ENCODE results near the gene KIAA2012.

DNA sequence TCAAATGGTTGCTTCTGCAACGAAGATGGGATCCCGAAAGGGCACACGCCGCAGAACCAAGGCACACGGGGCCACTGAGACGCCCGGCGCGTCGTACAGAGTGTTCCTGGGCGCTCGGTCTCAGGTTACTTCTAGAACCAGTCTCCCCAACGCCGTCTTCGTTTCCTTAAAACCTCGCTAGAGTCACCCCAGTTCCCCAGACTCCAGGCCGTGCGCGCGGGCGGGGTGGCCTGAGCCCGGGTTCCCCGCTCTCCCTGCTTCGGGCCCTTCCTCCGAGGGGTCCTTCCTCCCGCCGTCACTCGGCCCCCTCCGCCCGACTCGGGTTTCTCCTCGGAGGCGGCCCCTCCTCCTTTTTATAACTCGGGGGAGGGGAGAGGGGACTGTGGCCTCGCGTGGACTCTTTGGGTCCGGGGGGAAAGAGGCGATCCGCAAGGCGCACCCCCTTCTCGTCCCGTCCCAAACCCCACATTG, 40.2 kb upstream of the KIAA2012 start:
- TF ChIP-seq CTCF (IDR thresholded peaks at IDR 0.05; ENCODE audit: low read depth, low read length, missing input control) = no peak
- no peak for TF ChIP-seq EGR1 (IDR thresholded peaks at IDR 0.05; ENCODE audit: low read depth in 2 of 2)
- TF ChIP-seq, protein P1, sequence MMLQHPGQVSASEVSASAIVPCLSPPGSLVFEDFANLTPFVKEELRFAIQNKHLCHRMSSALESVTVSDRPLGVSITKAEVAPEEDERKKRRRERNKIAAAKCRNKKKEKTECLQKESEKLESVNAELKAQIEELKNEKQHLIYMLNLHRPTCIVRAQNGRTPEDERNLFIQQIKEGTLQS (IDR thresholded peaks at IDR 0.05) = no peak
- TF ChIP-seq, protein P2, sequence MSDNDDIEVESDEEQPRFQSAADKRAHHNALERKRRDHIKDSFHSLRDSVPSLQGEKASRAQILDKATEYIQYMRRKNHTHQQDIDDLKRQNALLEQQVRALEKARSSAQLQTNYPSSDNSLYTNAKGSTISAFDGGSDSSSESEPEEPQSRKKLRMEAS (IDR thresholded peaks at IDR 0.05) = no peak
- TF ChIP-seq, protein P3, sequence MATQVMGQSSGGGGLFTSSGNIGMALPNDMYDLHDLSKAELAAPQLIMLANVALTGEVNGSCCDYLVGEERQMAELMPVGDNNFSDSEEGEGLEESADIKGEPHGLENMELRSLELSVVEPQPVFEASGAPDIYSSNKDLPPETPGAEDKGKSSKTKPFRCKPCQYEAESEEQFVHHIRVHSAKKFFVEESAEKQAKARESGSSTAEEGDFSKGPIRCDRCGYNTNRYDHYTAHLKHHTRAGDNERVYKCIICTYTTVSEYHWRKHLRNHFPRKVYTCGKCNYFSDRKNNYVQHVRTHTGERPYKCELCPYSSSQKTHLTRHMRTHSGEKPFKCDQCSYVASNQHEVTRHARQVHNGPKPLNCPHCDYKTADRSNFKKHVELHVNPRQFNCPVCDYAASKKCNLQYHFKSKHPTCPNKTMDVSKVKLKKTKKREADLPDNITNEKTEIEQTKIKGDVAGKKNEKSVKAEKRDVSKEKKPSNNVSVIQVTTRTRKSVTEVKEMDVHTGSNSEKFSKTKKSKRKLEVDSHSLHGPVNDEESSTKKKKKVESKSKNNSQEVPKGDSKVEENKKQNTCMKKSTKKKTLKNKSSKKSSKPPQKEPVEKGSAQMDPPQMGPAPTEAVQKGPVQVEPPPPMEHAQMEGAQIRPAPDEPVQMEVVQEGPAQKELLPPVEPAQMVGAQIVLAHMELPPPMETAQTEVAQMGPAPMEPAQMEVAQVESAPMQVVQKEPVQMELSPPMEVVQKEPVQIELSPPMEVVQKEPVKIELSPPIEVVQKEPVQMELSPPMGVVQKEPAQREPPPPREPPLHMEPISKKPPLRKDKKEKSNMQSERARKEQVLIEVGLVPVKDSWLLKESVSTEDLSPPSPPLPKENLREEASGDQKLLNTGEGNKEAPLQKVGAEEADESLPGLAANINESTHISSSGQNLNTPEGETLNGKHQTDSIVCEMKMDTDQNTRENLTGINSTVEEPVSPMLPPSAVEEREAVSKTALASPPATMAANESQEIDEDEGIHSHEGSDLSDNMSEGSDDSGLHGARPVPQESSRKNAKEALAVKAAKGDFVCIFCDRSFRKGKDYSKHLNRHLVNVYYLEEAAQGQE (IDR thresholded peaks at IDR 0.05) = no peak
- no peak for TF ChIP-seq TAF1 (conservative IDR thresholded peaks at IDR 0.05)
- TF ChIP-seq RAD21 (IDR thresholded peaks at IDR 0.05) = no peak
- TF ChIP-seq YY1 (IDR thresholded peaks at IDR 0.05) = no peak
- no peak for TF ChIP-seq JUND (IDR thresholded peaks at IDR 0.05)
- no peak for TF ChIP-seq FOXA1 (IDR thresholded peaks at IDR 0.05)
- TF ChIP-seq SP1 (IDR thresholded peaks at IDR 0.05) = no peak
- TF ChIP-seq RXRA (IDR thresholded peaks at IDR 0.05) = no peak
